ENCODE data around the gene STK36. TPM values are rescaled to one million over a fixed set of nuclear protein-coding genes. Genes with fewer than 3 reads are reported as not detected.

Gene STK36, protein sequence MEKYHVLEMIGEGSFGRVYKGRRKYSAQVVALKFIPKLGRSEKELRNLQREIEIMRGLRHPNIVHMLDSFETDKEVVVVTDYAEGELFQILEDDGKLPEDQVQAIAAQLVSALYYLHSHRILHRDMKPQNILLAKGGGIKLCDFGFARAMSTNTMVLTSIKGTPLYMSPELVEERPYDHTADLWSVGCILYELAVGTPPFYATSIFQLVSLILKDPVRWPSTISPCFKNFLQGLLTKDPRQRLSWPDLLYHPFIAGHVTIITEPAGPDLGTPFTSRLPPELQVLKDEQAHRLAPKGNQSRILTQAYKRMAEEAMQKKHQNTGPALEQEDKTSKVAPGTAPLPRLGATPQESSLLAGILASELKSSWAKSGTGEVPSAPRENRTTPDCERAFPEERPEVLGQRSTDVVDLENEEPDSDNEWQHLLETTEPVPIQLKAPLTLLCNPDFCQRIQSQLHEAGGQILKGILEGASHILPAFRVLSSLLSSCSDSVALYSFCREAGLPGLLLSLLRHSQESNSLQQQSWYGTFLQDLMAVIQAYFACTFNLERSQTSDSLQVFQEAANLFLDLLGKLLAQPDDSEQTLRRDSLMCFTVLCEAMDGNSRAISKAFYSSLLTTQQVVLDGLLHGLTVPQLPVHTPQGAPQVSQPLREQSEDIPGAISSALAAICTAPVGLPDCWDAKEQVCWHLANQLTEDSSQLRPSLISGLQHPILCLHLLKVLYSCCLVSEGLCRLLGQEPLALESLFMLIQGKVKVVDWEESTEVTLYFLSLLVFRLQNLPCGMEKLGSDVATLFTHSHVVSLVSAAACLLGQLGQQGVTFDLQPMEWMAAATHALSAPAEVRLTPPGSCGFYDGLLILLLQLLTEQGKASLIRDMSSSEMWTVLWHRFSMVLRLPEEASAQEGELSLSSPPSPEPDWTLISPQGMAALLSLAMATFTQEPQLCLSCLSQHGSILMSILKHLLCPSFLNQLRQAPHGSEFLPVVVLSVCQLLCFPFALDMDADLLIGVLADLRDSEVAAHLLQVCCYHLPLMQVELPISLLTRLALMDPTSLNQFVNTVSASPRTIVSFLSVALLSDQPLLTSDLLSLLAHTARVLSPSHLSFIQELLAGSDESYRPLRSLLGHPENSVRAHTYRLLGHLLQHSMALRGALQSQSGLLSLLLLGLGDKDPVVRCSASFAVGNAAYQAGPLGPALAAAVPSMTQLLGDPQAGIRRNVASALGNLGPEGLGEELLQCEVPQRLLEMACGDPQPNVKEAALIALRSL (N-terminal part only)
- total RNA-seq (2014; rRNA removed; shearing (Covaris generic)), result 14.9 and 26.8 TPM in 2 replicates
- 59.8 and 66.1 TPM in 2 replicates for polyA plus RNA-seq (2014; cell fraction: nucleus; rRNA removed)

DNA sequence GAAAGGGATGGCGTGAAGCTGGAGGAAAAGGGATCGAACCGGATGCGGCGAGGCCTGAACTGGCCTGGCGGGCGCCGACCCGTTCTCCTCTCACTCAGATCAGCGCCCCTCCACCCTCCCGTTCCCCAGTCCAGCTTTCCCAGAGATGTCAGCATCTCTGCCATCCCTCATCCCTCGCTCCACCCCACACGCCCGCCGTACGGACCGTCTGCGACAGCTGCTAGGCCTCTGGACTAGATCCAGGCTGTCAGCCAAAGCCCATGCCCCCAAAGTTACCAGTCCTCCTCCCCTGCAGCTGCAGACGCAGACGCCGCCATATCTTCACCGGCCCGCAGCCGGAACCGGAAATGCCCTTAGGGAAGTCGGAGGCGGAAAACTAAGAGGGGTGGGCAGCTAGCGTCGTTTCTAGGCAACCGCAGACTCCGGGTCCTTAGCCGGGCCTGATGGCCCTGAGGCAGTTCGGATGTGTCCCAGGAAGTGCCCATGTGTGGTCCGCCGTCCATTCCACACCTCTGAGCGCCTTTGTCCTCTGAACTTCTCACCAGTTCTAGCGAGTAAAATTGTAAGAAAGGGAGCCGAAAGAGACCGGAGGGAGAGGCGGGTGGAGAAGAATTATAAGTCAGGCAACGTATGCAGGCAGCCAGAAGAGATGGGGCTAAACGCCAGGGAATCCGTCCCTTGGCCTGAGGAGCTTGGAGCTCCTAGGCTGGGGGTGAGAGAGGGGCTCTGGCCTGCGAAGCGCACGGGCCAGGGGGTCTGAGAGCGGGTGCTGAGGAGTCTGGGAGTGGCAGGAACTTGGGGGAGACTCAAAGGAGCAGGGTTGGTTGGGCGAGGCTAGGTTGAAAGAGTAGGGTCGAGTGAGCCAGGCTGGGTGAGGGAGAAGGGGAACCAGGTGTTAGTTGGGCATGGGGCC lies at the start of gene STK36, which contains the start of gene RNF25:
TSS of gene STK36 (plus strand) at position 433 of the 913 bp plus-strand sequence. CDS start 744 bp downstream, outside the sequence.
TSS of gene RNF25 (minus strand) at position 349 of the 913 bp plus-strand sequence. CDS start at position 317, 32 bp downstream.
- peak; percentile 71 for DNase-seq (ENCODE audit: extremely low read depth, low read depth)

DNA sequence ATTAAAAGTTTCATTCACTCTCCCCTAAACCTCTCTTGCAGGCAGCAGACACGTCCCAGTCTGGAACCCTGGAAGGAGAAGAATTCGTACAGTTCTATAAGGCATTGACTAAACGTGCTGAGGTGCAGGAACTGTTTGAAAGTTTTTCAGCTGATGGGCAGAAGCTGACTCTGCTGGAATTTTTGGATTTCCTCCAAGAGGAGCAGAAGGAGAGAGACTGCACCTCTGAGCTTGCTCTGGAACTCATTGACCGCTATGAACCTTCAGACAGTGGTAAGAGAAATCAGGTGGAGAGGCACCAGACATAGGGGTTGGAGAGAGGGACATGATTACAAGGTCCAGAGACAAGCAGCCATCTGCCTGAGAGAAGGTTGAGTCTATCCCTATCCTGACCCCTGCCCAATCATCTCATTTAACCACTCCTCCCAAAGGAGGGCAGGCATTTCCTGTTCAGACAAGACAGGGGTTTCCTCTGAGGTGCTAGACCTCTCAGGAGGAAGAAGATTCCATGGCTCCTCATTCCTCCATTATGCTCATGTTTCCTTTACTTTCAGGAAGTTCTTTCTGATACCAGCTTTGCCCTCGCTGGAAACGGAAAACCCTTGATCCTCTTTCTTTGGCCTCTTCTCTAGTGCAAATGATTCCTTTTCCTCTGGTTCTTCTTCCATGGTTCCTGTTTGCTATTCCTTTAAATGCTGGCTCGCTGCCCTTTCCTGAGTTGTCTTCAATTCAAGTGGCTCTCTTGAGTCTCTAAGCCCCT lies 49.1 kb upstream of the STK36 start:
- DNase-seq (ENCODE audit: extremely low read depth, low read depth), result no peak

DNA sequence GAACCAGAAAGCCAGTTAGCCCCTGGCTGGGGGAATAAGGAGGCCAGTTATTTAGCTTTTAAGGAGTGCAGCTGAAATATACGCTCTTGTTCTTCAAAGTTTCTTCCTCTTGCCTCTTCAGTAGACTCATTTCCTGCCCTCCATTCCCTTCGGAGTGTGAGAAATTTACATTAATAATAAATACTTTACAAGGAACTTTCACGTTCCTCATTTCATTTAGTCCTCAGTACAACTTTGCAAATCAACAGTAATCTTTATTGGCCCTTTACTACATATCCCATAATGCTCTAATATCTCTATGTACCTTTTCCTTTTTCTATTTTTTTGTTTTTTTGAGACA lies 48.5 kb upstream of the STK36 start:
- DNase-seq (ENCODE audit: extremely low read depth, low read depth), result no peak

GRCh38 chr2:218626369-218626768 lies 45.5 kb upstream of the STK36 start:
- DNase-seq (ENCODE audit: extremely low read depth, low read depth), result no peak

- DNase-seq (ENCODE audit: extremely low read depth, low read depth), result no peak
Measured at GRCh38 chr2:218627939-218628338, 43.9 kb upstream of the STK36 start.

DNA sequence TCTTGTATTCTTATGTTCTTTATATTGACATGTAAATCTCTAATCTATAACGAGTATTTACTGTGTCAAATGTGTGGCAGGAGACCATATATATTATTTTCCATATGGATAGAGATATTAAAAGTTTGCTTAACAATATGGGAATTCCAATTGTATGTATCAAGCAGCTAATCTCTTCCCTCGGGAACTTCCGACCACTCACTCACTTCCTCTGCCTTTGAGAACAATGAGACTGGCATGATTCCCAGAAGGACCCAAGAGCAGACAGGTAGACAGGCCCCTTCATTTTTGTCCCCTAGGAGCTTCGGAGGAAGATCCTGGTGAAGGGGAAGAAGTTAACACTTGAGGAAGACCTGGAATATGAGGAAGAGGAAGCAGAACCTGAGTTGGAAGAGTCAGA lies 40.0 kb upstream of the STK36 start:
- no peak for DNase-seq (ENCODE audit: extremely low read depth, low read depth)

DNA sequence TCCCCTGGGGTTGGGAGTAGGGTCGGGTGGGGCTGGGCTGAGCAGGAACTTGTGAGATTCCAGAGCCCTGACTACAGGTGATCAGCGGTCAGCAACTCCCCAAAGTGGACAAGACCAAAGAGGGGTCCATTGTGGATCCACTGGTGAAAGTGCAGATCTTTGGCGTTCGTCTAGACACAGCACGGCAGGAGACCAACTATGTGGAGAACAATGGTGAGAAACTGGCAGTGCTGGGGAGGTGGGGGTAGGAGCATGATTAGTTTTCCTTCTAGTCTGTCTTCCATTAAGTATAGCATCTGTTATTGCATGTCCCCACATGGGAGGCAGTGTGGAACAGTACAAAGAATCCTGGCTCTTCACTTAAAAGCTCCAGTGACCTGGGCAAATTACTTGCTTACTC lies 36.2 kb upstream of the STK36 start:
- no peak for DNase-seq (ENCODE audit: extremely low read depth, low read depth)

DNA sequence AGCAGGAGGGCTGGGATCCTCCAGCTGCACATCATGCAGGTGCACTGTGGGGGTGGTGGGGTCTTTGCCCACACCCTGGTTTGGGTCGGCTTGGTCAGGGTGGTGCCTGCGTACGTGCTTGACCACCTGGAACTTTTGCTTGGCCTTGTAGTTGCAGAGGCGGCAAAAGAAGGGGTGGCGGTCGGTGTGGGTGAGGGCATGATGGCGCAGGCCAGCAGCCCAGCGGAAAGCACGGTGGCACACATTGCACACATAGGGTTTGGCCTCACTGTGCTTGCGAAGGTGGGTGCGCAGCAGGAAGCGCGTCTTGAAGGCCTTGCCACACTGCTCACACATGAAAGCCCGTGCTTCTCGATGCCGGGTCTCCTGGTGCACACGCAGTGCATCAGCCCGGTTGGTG lies 33.5 kb upstream of the STK36 start:
- DNase-seq (ENCODE audit: extremely low read depth, low read depth), result no peak

- DNase-seq (ENCODE audit: extremely low read depth, low read depth), result no peak
Measured at GRCh38 chr2:218642121-218642656, 29.7 kb upstream of the STK36 start.

GRCh38 chr2:218642786-218643185 lies 29.1 kb upstream of the STK36 start:
- no peak for DNase-seq (ENCODE audit: extremely low read depth, low read depth)

GRCh38 chr2:218643751-218644310 lies 28.1 kb upstream of the STK36 start:
- no peak for DNase-seq (ENCODE audit: extremely low read depth, low read depth)

GRCh38 chr2:218644721-218645120 lies 27.2 kb upstream of the STK36 start:
- DNase-seq (ENCODE audit: extremely low read depth, low read depth), result no peak

GRCh38 chr2:218645126-218645525 lies 26.8 kb upstream of the STK36 start:
- DNase-seq (ENCODE audit: extremely low read depth, low read depth), result no peak

GRCh38 chr2:218648088-218648786 lies 23.6 kb upstream of the STK36 start:
- DNase-seq (ENCODE audit: extremely low read depth, low read depth), result peak; percentile 61

DNA sequence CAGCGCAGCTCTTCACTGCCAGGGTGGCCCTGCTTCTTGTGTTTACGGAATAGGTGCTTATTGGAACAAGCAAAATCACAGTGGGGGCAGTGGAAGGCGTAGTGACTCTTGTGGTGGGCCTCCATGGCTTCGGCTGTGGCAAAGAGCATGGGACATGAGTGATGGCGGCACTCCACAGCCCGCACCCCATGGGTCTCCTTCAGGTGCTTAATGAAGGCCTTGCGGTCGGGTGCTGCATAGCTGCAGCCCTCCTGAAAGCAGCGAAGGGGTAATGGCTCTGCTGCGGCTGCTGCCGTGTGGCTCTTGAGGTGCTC lies 23.1 kb upstream of the STK36 start:
- no peak for DNase-seq (ENCODE audit: extremely low read depth, low read depth)

DNA sequence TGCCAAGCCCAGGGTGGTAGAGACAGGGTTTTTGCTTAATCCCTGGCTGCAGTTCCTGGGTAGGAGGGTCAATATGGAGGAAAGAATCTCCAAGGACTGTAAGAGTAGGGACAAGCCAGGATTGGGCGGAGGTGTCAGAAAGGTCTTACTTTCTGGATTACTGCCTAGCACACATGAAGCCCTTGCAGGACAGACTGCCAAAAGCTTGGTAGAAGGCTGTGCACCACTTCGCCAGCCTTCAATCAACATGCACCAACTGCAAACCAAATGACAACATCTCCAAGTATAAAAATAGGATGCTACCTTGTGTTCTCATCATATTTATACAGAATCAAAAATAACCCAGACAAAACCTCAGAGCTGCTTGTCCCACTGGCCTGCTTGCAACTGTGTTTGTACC lies 16.1 kb upstream of the STK36 start:
- DNase-seq (ENCODE audit: extremely low read depth, low read depth), result no peak

DNA sequence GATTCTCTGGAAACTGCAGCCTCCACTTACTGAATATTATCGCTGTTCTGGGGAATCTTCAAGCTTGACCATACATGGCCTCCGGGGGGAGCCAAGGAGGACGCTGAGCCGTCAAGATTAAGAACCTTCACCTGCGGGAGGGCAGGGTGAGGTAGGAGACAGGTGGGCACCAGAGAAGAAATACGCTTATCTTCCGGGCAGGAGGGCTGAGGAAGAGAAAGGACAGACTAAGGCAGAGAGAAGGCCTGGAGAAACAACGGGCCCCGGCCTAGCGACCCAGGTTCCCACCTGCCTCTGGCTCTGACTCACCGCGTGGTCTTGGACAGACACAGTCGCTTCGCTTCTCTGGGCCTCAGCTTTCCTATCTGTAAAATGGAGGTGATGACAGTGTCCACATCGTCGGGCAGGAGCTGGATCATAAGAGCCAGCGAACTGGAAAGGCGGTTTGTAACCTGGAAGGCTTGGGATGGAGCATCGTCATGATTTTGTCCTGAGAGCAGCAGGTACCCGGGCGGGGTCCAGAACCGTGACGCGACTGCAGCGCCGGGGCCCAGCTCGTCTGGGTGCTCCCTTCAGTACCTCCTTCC lies 13.1 kb upstream of the STK36 start:
- DNase-seq (ENCODE audit: extremely low read depth, low read depth), result peak; percentile 21

All from NCI-H460 (cell line).